ENCODE measurements around the gene DIP2C.
"Not testable (repeated sequence)": the region's sequence is repeated elsewhere in the genome, so short reads cannot be mapped to it uniquely, and the experiment has no call there.

The DIP2C gene

GRCh38 chr10:396535-397220 is 292.8 kb downstream of the DIP2C start:
- no peak for DNase-seq

DNA sequence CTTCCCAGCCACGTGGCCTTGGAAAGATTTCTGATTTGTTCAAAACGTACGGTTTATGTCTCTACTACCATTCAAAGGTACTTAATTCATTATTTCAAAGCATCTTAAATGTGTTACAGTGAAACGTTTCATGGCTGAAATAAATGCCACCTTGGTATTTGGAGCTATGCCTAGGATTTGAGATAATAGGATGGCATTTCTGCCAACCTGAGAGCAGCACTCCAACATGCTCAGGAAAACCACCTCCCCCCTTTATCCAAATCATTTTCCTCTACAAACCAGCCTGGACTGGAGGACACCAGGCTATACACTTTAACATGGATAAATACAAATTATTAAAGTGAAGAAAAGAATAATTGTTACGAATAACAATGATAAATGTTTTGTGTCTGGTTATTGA is 293.4 kb downstream of the DIP2C start:
- DNase-seq = no peak

DNA sequence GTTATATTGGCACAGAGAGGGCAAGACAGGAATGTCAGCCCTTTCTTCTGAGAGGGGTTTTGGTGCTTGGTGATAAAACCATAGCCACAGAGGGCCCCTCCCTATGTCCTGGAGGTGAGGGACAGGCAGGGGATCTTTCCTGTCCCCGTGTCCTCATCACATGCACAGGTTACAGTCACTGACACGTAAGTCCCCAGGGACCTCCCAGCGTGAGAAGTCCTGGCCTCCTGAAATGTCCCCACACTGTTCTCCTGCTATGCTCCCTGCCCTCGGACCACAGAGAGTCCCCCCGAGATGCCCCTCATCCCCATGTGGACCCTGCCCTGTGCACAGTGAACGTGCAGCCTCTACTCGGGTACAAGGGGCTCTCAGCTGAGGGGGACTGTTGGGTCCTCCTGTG is 293.8 kb downstream of the DIP2C start:
- DNase-seq = no peak

- not testable (repeated sequence) for DNase-seq
These were observed 294.9 kb downstream of the DIP2C start for GRCh38 chr10:394439-395101.

GRCh38 chr10:393787-394438 is 295.6 kb downstream of the DIP2C start:
- DNase-seq = no peak

DNA sequence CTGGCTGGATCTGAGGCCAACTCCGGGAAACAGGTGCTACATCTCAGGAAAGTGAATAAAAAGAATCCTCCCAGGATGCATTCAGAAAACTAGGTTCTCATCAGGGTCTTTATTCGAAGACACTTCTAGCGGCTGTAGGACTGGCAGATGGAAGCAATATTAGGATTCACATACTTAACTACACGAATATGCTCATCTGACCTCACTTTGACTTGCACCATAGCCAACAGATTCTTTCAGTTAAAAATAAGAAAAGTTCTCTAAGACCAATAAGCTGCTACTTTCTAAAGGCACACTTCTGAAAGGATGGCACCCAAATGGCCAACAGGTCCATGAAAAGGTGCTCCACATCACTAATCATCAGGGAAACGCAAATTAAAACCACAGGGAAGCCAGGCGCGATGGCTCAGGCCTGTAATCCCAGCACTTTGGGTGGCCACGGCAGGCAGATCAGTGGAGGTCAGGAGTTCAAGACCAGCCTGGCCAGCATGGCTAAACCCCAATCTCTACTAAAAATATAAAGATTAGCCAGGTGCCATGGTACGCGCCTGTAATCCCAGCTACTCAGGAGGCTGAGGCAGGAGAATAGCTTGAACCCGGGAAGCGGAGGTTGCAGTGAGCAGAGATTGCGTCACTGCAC is 296.2 kb downstream of the DIP2C start:
- DNase-seq = no peak

GRCh38 chr10:392705-393037 is 296.8 kb downstream of the DIP2C start:
- DNase-seq = no peak

GRCh38 chr10:391847-392704 is 297.4 kb downstream of the DIP2C start:
- DNase-seq = no peak

- no peak for DNase-seq
These were observed 298.2 kb downstream of the DIP2C start for GRCh38 chr10:391305-391704.

- DNase-seq = no peak
These were observed 298.9 kb downstream of the DIP2C start for GRCh38 chr10:390449-391100.

- no peak for DNase-seq
These were observed 299.5 kb downstream of the DIP2C start for GRCh38 chr10:389836-390448.

DNA sequence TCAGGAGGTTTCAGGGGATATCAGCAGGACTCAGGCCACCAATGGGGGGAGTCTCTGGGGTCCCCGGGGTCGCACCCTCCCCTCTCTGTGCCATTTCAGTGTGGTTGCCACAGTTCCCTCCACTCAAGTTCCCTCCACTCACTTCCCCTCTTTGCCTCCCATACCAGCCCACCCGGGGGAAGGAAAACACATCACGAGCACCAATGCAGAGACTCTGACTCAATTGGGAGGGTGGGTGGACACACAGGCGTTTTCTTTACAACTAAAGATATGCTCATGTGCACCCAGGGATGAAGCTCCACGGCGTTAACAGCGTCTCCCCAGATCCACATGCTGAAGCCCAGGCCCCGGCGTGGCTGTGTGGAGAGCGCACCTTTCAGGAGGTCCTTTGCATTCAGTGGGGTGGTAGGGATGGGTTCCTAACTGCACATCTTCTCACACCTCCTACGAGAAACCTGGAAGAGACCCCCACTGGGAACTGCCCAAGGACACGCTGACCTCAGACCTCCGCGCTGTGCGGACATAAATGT is 300.1 kb downstream of the DIP2C start:
- DNase-seq = no peak

GRCh38 chr10:388661-389045 is 300.8 kb downstream of the DIP2C start:
- DNase-seq = no peak

DNA sequence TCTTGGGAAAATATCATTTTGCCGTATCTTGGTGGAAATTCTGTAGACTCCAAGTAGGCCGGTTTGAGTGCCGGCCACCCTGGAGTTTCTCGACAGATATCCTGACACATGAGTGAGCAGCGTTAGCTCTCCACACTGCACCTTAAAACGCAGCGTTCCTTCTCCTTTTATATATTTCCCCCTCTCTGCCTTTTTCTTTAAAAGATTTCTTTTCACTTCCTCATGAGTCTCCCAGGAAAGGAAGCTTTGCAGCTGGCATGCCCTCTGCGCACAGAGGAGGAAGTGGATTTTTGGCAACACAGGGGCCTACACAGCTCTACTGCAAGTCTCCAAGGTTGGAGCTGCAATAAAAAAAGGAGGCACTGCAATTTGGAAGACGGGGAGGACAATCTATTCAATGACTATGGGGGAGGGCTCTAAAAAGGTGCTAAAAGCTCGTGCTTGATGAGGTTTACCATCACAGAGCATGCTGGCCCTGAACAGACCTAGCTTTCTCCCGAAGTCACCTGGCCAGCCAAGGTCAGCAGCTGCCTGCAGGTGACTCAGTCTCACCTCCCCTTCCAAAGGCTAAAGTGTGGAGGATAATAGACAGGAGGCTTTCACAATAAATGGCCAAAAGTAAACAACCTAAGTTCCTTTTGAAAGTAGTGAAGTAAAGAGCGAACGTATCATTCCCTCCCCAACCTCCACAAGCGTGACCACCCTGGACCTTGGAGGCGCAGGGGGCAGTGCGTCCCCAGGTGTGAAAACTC is 301.4 kb downstream of the DIP2C start:
- DNase-seq = no peak

- no peak for DNase-seq
These were observed 301.9 kb downstream of the DIP2C start for GRCh38 chr10:387593-387891.

DNA sequence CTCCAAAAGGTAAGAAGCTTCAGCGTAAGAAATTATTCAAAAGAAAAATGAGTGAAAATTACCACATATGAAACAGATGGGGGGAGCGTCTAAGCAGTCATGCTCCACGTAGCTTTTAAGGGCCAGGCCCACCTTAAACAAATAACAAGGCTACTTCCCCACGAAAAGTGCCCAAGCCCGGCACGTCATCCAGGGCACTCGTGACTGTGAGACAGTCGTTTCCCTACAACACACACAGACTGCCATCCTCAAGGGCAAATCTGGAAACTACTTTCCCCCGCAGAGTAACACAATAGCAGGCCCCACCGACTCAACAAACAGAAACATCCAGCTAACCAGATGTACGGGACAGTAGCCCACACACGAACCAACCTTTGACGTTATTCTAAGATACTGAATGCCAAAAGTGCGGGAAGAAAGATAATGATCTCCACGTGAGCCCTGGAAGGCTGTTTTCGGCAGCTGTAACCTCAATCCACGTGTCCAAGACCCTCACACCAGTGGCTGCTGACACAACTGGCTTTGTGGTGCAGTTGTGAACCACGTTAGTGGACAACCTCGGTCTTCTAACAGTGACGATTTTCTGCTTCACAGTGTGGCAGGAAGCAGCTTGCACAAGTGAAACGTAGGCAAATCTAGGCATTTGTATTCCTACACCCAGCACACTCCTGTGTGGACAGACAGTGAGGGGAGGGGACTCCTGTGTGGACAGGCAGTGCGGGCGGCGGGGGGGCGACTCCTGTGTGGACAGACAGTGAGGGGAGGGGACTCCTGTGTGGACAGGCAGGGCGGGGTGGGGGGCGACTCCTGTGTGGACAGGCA is 302.5 kb downstream of the DIP2C start:
- DNase-seq = no peak

- DNase-seq = no peak
These were observed 303.7 kb downstream of the DIP2C start for GRCh38 chr10:385571-386300.

DNA sequence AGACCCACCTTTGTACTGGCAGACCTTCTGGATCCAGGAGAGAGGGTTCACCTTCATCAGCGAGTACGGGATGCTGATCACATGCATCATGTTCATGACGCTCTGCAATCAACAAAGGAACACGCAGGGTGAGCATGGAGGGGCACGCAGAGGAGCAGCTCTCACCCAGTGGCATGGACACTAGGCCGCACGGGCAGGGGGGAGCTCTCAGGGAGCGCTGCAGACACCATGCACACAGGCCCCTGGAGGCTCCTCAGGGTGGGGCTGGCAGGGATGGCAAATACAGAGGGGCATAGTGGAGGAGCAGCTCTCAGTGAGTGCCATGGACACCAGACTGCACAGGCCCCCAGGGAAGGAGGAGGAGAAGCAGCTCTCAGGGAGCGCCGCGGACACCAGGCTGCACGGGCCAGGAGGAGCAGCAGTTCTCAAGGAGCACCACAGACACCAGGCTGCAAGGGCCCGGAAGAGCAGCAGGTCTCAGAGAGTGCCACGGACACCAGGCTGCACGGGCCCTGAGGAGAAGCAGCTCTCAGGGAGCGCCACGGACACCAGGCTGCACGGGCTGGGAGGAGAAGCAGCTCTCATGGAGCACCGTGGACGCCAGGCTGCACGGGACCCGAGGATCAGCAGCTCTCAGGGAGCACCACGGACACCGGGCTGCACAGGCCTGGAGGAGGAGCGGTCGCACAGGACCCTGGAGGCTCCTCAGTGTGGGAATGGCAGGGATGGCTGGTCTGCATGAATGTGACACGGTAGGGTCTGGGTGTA is 304.7 kb downstream of the DIP2C start:
- DNase-seq = no peak

DNA sequence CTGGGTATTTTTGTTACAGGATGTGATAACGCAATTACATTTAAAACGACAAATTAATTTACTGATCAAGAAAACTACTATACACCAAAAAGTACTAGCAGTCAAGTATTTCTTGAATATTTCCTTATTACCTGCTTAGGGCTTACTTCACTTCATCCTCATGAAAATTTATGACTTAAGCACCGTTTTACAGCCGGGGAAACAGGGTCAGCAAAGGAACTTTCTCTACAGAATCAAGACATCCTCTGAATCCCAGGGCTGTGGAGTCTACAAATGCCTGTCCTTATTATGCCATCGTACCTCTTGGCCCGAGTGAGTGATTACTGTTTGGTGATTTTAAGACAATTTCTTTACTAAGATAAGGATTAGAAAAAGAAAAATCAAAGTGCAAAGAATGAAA is 305.9 kb downstream of the DIP2C start:
- no peak for DNase-seq

Data from central memory CD4-positive, alpha-beta T cell (primary cell).